LNCAP (cell line): ENCODE measurements around the gene GNB4.

ENCODE experiments used
- TF ChIP-seq, protein P1 (sequence below): fragments of 450-650 bp; IDR thresholded peaks from 2 replicates; pipeline ENCODE4 v1.5.1; 2017; ENCODE audit warnings: mild to moderate bottlenecking

The GNB4 gene

DNA sequence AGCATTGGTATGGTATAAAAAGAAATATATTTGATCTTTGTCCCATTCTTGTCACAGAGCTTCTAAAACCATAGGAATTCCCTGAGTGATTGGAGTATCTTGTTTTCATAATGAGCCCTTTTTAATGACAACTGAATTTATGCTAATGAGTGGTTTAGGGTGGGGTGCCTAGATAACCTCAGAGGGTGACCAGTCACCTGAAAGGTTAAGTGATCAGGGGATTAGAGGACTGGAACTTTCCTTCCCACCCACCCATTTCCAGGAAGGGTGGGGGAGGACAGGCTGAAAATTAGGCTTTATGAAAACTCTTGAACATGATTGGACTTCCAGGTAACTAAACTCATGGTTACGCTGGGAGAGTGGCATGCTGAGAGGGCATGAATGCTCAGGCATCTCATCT, 95.3 kb downstream of the GNB4 start:
- TF ChIP-seq, protein P1, sequence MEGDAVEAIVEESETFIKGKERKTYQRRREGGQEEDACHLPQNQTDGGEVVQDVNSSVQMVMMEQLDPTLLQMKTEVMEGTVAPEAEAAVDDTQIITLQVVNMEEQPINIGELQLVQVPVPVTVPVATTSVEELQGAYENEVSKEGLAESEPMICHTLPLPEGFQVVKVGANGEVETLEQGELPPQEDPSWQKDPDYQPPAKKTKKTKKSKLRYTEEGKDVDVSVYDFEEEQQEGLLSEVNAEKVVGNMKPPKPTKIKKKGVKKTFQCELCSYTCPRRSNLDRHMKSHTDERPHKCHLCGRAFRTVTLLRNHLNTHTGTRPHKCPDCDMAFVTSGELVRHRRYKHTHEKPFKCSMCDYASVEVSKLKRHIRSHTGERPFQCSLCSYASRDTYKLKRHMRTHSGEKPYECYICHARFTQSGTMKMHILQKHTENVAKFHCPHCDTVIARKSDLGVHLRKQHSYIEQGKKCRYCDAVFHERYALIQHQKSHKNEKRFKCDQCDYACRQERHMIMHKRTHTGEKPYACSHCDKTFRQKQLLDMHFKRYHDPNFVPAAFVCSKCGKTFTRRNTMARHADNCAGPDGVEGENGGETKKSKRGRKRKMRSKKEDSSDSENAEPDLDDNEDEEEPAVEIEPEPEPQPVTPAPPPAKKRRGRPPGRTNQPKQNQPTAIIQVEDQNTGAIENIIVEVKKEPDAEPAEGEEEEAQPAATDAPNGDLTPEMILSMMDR = no peak

DNA sequence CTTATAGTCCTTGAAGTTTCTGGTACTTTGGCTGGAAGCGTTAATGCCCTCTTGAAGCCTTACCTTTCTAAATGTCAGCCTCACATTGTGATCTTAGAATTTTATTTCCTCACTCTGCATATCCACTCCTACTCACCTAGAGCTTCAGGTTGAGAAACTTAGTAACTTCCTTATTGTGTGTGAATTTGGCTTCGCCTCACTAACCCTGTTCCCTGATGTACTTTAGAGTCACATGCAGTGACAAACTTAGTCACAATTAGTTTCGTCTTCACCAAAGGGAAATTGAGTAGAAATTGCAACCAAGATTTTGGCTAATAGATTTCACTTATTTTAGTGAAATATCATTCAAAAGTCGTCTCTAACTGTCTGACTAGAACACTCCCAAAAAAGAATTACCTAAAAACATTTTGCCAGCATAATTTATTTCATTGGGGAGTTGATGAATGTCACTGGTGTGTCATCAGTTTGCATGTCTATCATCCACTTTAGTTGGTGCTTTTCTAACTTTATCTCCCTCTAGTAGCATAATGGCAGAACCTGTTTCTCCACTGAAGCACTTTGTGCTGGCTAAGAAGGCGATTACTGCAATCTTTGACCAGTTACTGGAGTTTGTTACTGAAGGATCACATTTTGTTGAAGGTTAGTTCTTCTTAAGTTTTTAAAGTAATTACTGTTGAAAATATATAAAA, 102.8 kb downstream of the GNB4 start:
- TF ChIP-seq, protein P1 = no peak

DNA sequence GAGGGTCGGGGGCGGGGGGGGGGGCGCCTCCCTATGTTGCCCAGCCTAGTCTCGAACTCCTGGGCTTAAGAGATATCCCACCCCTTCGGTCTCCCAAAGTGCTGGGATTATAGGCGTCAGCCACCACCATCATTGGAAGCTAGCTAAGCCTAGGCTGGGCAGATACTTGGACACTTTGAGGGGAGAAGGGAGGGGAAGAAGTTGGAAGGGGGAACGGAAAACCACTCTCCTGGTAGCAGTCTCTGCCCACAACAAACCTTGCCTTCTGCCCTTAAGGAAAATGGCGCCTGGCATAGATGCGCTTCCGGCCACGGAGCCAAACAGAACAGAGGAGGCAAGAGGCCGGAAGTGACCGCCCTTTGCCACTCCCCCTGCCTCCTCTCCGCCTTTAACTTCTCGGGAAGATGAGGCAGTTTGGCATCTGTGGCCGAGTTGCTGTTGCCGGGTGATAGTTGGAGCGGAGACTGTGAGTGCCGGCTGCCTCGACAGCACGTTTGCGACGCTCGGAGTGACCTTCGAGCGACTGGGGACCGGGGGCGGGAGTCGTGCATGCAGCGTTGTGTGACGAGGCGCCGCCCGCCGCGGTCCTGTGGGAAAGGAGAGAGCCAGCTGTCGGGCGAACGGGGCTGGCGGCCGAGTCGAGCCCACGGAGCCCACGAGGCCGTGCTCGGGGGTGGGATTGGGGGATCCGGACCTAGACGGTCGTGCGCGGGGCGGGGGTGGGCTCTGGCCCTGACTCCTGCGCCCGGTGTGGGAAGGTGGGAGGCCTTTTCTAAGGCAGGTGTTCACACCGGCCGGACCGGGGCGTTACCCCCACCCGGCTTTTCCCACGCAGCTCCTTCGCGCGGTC, 103.7 kb downstream of the GNB4 start, which contains the start of gene MFN1:
TSS of gene MFN1 (plus strand) at position 365 of the 850 bp plus-strand sequence. CDS start 1,143 bp downstream, outside the sequence.
- TF ChIP-seq, protein P1 = no peak
